ENCODE results near the gene PTN. TPM values are rescaled to one million over a fixed set of nuclear protein-coding genes. Genes with fewer than 3 reads are reported as not detected.

PTN gene
- total and polyA plus RNA-seq, 7 donors = 4.4 to 52.3 (median 35.5) TPM; not detected in 1

GRCh38 chr7:137298464-137298794, 45.1 kb downstream of the PTN start:
- Histone ChIP-seq H3K27me3 (no peaks in the 10 kb centered on the region), H3K27ac (no peak overlapping the region), H3K4me1 (no peaks in the 10 kb centered on the region), H3K36me3 (no peaks in the 10 kb centered on the region), H3K9me3 (no peaks in the 10 kb centered on the region), H3K4me3 (no peak overlapping the region)
- intact Hi-C loops (cut with DNase I) = no loop called here
- DNase-seq = no peak
- 72 to 75% methylated on average over 1 of the region's 1 CpG for WGBS, 2 donors
- TF ChIP-seq POLR2AphosphoS5 (IDR thresholded peaks at IDR 0.05) (no peak), POLR2A (IDR thresholded peaks at IDR 0.05) (no peak), EP300 (IDR thresholded peaks at IDR 0.05) (no peak), CTCF (IDR thresholded peaks at IDR 0.05) (no peak)

GRCh38 chr7:137297551-137298463, 45.7 kb downstream of the PTN start:
- H3K27ac ChIP-seq = no peak overlapping the region
- no peak for DNase-seq
- no peaks in the 10 kb centered on the region for H3K4me1 ChIP-seq
- 49 to 73% methylated on average over 9 of the region's 9 CpGs for WGBS, 2 donors
- H3K36me3 ChIP-seq = no peaks in the 10 kb centered on the region
- H3K9me3 ChIP-seq = no peaks in the 10 kb centered on the region
- TF ChIP-seq POLR2AphosphoS5 (IDR thresholded peaks at IDR 0.05) (no peak), POLR2A (IDR thresholded peaks at IDR 0.05) (no peak), CTCF (IDR thresholded peaks at IDR 0.05) (no peak), EP300 (IDR thresholded peaks at IDR 0.05) (no peak)
- intact Hi-C loops (cut with DNase I) = no loop called here
- no peaks in the 10 kb centered on the region for H3K27me3 ChIP-seq
- no peak overlapping the region for H3K4me3 ChIP-seq

- TF ChIP-seq POLR2AphosphoS5 (IDR thresholded peaks at IDR 0.05) = no peak
- no peak for TF ChIP-seq CTCF (IDR thresholded peaks at IDR 0.05)
- no peak for TF ChIP-seq EP300 (IDR thresholded peaks at IDR 0.05)
- no peak for TF ChIP-seq POLR2A (IDR thresholded peaks at IDR 0.05)
- Histone ChIP-seq H3K27me3 (no peaks in the 10 kb centered on the region), H3K4me1 (no peaks in the 10 kb centered on the region), H3K4me3 (no peak overlapping the region), H3K36me3 (no peaks in the 10 kb centered on the region), H3K27ac (no peak overlapping the region), H3K9me3 (no peaks in the 10 kb centered on the region)
- intact Hi-C loops (cut with DNase I) = no loop called here
- no peak for DNase-seq
- WGBS, 2 donors = 62 to 76% methylated on average over 2 of the region's 2 CpGs
These were observed 47.0 kb downstream of the PTN start for GRCh38 chr7:137296576-137296975.

- DNase-seq = no peak
- no peaks in the 10 kb centered on the region for H3K36me3 ChIP-seq
- whole genome bisulfite sequencing, 2 donors = 30 to 60% methylated on average over 2 of the region's 2 CpGs
- intact Hi-C loops (cut with DNase I) = no loop called here
- no peak overlapping the region for H3K27ac ChIP-seq
- no peaks in the 10 kb centered on the region for H3K9me3 ChIP-seq
- H3K27me3 ChIP-seq = no peaks in the 10 kb centered on the region
- TF ChIP-seq EP300 (IDR thresholded peaks at IDR 0.05) (no peak), POLR2A (IDR thresholded peaks at IDR 0.05) (no peak), POLR2AphosphoS5 (IDR thresholded peaks at IDR 0.05) (no peak), CTCF (IDR thresholded peaks at IDR 0.05) (no peak)
- no peaks in the 10 kb centered on the region for H3K4me1 ChIP-seq
- no peak overlapping the region for H3K4me3 ChIP-seq
These were observed 47.7 kb downstream of the PTN start for GRCh38 chr7:137295739-137296324.
